VCaP (cell line): ENCODE measurements around the gene LY6G5B.
"Not testable (repeated sequence)": the region's sequence is repeated elsewhere in the genome, so short reads cannot be mapped to it uniquely, and the experiment has no call there.

Experiments
- H3K27ac ChIP-seq: fragments of 450-650 bp; 2 replicates; pipeline ENCODE4 v1.5.1; 2017
- CTCF ChIP-seq: fragments of 450-650 bp; conservative IDR thresholded peaks from 2 replicates; pipeline ENCODE4 v1.5.1; 2017; ENCODE audit warnings: mild to moderate bottlenecking, moderate library complexity

LY6G5B gene

GRCh38 chr6:31702405-31702818 is 32.6 kb downstream of the LY6G5B start:
- peak overlapping the region; percentile 85 for H3K27ac ChIP-seq

GRCh38 chr6:31702819-31703716 is 33.3 kb downstream of the LY6G5B start, which contains the start of gene ABHD16A:
TSS of gene ABHD16A (minus strand) at chr6:31703324. CDS start at chr6:31703281, 43 bp downstream.
- H3K27ac ChIP-seq: peak within 1 kb of the TSS; percentile 85
- no peak for TF ChIP-seq CTCF

More at GRCh38 chr6:31702405-31702818, 32.6 kb downstream of the LY6G5B start:
- no peak for TF ChIP-seq CTCF

DNA sequence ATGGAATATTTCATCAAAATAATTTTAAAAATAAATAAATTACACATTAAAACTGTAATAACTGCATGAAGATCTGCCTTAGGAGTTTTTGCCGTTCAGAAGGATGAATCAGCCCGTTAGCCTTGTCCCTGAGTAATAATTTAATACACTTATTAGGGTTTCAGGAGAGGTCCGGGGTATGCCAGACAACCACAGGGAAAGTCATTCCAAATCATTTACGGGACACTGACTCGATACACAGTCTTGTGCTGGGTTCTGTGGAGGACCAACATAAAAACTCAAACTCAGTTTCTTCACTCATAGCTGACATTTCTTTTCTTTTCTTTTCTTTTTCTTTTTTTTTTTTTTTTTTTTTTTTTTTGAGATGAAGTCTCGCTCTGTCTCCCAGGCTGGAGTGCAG is 36.2 kb downstream of the LY6G5B start:
- no peak for TF ChIP-seq CTCF
- H3K27ac ChIP-seq: no peak overlapping the region

GRCh38 chr6:31706599-31706998 is 36.8 kb downstream of the LY6G5B start, which contains the start of gene LY6G6F:
TSS of gene LY6G6F (plus strand) at chr6:31706866. CDS start at chr6:31706907, 41 bp downstream.
- H3K27ac ChIP-seq: no peak within 1 kb of the TSS
- TF ChIP-seq CTCF: no peak

- TF ChIP-seq CTCF: no peak
- no peak overlapping the region for H3K27ac ChIP-seq
These were observed 37.9 kb downstream of the LY6G5B start for GRCh38 chr6:31707701-31708100.

GRCh38 chr6:31708224-31708623 is 38.4 kb downstream of the LY6G5B start:
- TF ChIP-seq CTCF: no peak
- no peak overlapping the region for H3K27ac ChIP-seq

GRCh38 chr6:31709157-31709556 is 39.4 kb downstream of the LY6G5B start:
- not testable (repeated sequence) for H3K27ac ChIP-seq
